CD4-positive, alpha-beta T cell treated with Interleukin-17A for 4 hours (primary cell): ENCODE results near the gene C3orf18.

ENCODE experiments used
- DNase-seq: peaks from one replicate; pipeline ENCODE4 v3.0.0-alpha.2; 2020; ENCODE audit warnings: mixed read lengths

Gene C3orf18

DNA sequence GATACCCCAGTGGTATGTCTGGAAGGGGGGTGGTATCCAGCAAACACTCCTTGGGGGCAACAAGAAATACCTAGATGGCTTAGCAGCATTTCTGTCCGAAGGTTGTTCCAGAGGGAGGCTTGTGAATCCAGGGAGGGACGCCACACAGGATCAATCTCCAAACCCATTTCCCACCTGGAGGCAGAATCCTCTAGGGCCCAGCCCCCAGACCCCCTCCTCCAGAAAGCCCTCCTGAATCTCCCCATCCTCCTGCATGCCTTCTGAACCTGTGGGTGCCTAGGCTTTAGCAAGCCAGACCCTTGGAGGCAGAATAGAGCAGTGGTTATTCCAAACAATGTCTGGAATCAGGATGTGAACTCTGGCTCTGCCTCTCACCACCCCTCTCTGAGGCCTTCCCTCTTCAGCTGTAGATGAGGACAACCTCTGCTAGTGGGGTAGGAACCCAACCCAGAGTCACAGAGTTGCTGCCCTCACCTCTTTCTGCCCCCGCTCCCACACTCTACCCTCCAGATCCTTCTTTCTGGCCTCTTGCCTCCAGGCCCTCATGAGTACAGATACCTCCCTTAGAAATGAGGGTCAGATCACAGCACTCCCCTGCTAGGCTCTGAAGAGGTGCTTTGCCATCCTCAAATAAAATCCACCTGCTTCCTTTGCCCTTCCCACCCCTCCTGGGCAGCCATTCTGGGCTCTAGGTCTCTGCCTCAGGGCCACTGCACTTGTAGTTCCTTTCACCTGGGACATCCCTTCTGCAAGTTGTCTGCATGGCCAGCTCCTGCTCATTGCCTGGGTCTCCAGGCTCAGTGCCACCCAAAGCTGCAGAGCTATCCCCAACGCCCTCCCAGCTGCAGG, 35.9 kb upstream of the C3orf18 start:
- DNase-seq: no peak

DNA sequence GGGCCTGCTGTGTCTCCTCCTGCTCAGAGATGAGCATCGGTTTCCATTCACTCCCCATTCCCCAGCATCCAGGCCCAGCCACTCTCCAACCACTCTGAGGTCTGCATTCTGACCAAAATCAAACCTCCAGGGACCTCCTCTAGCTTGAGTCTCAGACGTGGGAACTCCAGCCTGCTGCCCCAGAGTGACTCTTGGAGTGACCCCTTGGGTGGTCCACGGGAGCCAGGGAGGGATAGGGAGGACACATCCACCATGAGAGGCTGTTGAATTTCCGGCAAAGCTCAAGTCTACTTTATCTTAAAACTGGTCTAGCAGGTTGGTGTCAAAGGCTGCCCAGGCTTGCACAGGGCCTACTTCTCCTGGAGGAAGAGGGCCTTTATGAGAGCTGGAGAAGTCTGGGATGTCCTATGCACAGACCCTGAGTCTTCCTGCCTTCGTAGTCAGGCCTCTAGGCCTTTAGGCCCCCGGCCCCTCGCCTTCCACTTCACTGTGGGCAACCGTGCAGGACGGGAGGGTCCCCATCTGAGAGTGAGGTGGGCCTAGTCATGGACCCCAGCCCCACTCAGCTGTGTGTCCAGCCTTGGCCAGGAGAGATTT, 35.1 kb upstream of the C3orf18 start:
- DNase-seq: no peak

DNA sequence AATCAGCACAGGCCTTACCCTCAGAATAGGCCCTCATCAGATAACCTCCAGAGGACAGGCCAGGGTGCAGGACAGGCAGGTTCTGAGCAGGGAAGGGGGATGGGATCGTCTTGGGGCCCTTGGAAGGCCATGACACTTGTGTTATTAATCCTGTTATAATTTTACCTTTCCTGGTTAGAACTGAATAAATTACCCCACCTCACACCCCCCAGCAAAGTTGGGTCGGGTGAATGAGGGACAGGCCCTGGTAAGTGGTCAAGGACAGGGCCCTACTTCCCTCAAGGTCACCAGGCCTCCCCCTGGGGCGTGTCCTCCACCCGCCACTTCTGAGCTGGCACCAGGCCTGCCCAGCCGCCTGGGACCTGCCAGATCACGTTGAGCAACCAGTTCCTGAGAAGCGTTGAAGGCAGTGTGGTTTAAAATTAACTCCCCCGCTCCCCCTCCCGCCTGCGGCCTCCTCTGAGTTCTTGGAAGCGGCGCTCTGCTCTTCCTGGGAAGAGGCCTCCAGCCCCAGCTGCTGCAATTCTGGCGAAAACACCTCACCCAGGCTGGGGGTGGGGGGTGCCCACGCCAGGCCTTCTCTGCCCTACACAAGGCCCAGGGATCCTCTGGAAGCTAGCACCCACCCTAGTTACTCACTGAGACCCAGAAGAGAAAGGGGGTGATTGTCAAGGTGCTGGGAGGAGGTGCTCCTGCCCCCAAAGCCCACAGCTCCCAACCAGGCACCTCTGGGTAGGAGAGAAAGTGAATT, 33.5 kb upstream of the C3orf18 start:
- peak; percentile 77 for DNase-seq

- DNase-seq: no peak
These were observed 32.7 kb upstream of the C3orf18 start for GRCh38 chr3:50600141-50600753.

DNA sequence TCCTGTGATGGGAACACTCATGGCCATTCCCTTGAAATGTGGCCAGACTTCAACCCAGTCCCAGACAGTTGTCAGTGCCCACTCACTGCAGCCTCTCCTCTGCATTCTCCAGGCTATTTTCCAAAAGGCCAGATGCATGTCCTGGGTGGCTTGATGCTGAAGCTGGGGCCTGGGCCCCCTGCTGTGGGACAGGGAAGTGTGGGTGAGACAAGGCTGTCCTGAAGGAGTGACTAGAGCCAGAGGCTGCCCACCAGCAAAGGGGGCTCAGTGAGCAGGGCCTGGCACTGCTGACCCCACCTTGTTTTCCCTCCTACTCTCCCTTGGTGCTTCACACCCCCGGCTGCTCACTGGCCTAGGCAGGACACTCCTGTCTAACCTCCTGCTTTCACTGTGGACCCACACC, 32.2 kb upstream of the C3orf18 start:
- DNase-seq: no peak

GRCh38 chr3:50599115-50599715, 31.7 kb upstream of the C3orf18 start:
- no peak for DNase-seq

DNA sequence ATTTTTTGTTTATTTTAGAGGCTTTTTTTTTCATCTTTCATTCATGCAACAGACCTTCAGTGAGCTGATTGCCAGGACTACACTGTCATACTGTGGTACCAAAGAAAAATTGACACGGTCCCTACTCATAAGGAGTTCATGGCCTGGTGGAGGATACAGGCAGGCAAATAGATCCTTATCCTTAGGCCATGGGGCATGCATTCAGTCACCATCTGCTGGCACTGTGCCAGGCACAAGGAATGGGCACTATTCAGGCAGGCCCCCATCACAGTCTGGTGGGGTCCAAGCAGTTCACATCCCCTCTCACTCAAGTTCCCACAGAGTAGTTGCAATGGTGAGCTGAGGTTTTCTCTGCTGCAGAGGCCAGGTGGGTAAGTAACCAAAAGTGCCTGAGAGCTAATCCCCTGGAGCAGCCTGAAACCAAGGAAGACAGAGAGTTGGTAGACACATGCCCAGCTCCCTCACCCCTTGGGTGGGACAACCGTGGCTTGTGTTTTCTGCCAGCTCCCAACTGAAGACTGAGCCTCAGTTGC, 26.8 kb upstream of the C3orf18 start:
- no peak for DNase-seq

DNA sequence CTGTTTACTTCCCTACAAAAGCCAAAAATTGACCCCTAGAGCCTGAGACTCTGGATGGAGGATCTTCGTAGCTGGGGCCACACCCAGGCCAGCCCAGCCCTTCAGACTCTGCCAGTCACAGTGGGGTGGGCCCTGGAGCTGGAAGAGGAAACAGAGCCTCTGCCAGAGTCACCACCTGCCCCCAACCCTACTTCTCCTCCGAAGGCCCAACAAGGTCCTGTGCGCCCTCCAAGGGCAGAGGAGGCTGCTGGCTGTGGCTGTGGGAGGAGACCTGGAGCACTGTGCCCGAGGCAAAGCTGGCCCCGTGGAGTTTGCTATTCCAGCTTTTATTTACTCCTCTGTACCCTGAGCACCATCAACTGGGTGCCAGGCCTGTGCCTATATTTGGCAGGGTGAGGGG, 25.0 kb upstream of the C3orf18 start:
- no peak for DNase-seq

- DNase-seq: no peak
These were observed 23.7 kb upstream of the C3orf18 start for GRCh38 chr3:50591196-50591741.

- no peak for DNase-seq
These were observed 21.3 kb upstream of the C3orf18 start for GRCh38 chr3:50588759-50589433.

GRCh38 chr3:50587806-50588758, 20.5 kb upstream of the C3orf18 start:
- peak; percentile 61 for DNase-seq

DNA sequence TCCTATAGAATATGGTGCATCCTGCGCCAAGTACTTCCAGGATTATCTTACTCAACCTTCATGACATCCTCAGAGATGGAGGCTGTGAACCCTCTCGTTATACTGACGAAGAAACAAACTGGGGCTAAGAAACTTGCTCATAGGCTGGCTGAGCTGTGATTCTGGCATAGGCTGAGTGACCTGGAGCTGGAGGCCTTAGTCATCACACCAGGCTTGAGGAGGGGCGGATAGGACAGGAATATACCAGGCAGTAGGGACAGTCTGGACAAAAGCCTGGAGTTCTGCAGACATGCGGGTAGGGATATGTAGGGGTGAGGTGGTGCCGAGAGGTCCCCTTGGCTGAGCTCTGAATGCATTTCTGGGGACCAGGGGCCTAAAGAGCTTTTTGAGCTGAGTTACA, 19.8 kb upstream of the C3orf18 start:
- DNase-seq: no peak

- no peak for DNase-seq
These were observed 19.2 kb upstream of the C3orf18 start for GRCh38 chr3:50586763-50587070.

GRCh38 chr3:50585919-50586762, 18.6 kb upstream of the C3orf18 start:
- no peak for DNase-seq

DNA sequence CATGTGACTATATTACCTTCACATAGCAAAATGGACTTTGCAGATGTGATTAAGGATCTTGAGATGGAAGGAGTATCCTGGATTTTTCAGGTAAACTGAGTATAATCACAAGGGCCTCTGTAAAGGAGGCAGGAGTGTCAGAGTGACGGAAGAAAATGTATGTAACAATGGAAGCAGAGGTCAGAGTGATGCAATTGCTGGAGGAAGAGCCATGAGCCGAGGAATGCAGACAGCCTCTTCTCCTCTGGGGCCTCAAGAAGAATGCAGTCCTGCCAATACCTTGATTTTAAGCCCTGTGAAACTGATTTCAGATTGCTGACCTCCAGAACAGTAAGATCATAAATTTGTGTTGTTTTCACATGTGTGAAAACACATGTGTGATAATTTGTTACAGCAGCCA, 16.8 kb upstream of the C3orf18 start:
- DNase-seq: no peak

DNA sequence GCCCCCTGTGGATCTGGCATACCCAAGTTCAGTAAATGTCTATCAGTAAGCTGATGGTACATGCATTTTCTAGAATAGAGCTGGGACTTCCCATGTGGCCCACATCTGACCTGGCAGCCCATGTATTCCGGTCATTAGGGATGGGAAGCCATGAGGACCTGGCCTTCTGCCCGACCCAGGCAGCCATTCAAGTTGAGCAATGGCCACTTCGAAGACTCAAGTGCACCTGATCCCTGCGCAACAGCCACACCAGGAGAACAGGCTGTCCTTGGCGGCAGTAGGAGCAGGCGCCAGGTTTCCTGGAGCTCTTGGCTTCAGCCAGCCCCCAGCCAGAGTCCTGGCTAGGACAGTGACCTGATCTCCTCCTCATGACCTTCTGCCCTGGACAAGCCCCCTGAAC, 16.4 kb upstream of the C3orf18 start:
- no peak for DNase-seq

DNA sequence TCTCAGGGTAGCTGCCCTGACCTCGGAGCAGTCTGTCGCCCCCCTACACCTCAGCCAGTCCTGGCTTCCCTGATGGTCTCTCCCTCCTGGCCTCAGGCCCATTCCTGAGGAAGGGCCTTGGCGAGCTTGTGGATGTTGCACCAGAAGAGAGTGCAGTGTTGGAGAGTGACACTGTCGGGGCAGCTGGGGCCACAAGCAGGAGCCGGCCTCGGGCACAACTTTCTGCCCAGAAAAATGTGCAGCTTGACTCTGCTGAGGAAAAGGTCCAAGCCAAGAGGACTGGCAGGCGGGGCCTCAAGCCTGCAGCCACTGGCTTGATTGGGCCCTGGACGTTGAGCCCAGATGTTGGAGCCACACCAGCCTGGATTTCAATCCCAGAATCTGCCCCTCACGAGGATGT, 14.5 kb upstream of the C3orf18 start:
- DNase-seq: no peak

GRCh38 chr3:50581459-50581842, 13.9 kb upstream of the C3orf18 start:
- DNase-seq: no peak

- DNase-seq: peak; percentile 33
These were observed 13.3 kb upstream of the C3orf18 start for GRCh38 chr3:50580683-50581458.
